ENCODE measurements around the gene CUL4B.

Gene CUL4B

DNA sequence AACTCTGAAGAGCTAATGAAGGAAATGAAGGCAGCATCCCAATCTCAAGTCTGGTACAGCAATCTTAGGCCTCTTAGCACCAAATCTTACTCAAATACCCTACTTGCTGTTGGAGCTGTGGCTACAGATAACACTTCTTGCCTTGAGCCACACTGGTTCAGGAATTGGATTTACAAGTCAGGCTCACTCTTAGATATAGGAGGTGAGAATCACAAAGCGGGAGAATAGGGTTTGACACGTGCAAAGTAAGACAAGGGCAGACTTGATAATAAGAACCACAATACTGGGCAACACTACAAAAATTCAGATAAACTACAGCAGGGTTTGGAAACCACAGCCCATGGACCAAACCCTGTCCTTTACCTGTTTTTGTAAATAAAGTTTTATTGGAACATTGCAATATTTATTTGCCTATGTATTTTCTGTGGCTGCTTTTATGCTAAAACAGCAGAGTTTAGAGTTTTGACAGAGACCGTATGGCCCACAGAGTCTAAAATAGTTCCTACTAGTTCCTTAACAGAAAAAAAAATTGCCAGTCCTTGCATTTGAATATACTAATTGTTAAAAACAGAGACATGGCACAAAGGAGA is 9.3 kb upstream of the CUL4B start:
- TF ChIP-seq, protein P1, sequence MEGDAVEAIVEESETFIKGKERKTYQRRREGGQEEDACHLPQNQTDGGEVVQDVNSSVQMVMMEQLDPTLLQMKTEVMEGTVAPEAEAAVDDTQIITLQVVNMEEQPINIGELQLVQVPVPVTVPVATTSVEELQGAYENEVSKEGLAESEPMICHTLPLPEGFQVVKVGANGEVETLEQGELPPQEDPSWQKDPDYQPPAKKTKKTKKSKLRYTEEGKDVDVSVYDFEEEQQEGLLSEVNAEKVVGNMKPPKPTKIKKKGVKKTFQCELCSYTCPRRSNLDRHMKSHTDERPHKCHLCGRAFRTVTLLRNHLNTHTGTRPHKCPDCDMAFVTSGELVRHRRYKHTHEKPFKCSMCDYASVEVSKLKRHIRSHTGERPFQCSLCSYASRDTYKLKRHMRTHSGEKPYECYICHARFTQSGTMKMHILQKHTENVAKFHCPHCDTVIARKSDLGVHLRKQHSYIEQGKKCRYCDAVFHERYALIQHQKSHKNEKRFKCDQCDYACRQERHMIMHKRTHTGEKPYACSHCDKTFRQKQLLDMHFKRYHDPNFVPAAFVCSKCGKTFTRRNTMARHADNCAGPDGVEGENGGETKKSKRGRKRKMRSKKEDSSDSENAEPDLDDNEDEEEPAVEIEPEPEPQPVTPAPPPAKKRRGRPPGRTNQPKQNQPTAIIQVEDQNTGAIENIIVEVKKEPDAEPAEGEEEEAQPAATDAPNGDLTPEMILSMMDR (IDR thresholded peaks at IDR 0.05; ENCODE audit: low read depth, low read length, missing control alignments) = no peak
- in situ Hi-C loops (cut with HindIII; ENCODE audit: low sequenced_read_pairs) = no loop called here
- no peak for DNase-seq (ENCODE audit: low read depth)
- no peak overlapping the region for H3K4me3 ChIP-seq (ENCODE audit: low read depth, low read length)

DNA sequence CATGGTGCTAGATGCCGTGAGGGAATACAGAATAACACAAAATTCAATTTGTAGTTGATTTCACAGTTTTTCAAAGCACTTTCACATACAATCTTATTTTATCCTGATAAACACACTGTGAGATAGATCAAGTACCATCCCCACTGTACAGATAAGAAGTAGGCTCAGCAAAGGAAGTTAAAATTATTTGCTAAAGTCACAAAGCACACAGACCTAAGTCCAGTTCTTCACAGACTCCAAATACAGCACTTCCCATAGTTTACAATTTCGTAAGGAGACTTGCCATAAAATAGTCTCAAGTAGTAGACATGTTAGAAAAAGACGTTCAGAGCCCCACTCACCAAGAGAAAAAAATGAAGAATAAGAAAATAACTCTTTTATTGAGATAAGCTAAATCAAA is 7.8 kb upstream of the CUL4B start:
- TF ChIP-seq, protein P1 (IDR thresholded peaks at IDR 0.05; ENCODE audit: low read depth, low read length, missing control alignments) = no peak
- DNase-seq (ENCODE audit: low read depth) = no peak
- in situ Hi-C loops (cut with HindIII; ENCODE audit: low sequenced_read_pairs) = no loop called here
- H3K4me3 ChIP-seq (ENCODE audit: low read depth, low read length) = no peak overlapping the region

DNA sequence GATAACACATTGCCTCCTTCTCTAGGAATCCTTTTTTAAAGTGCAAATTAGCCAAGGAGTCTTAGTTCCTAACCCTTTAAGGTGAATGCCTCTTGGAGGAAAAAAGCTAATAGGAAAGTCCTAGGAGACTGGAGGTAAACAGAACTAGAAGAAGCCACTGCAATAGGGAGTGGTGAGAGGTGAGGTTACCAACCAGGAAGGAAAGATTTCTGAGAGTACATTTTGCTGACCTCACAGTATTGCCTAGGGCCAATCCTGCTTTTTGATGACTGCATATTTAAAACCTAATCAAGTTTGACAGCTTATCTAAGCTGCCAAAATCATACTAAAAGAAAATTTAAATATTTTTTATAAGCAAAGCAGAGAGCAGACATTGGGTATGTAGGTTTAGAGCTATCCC is 7.3 kb upstream of the CUL4B start:
- TF ChIP-seq, protein P1 (IDR thresholded peaks at IDR 0.05; ENCODE audit: low read depth, low read length, missing control alignments) = no peak
- in situ Hi-C loops (cut with HindIII; ENCODE audit: low sequenced_read_pairs) = no loop called here
- DNase-seq (ENCODE audit: low read depth) = no peak
- H3K4me3 ChIP-seq (ENCODE audit: low read depth, low read length) = no peak overlapping the region

- TF ChIP-seq, protein P1 (IDR thresholded peaks at IDR 0.05; ENCODE audit: low read depth, low read length, missing control alignments) = no peak
- H3K4me3 ChIP-seq (ENCODE audit: low read depth, low read length) = no peak overlapping the region
- DNase-seq (ENCODE audit: low read depth) = no peak
- in situ Hi-C loops (cut with HindIII; ENCODE audit: low sequenced_read_pairs) = no loop called here
These were observed 6.1 kb upstream of the CUL4B start for GRCh38 chrX:120566817-120567216.

DNA sequence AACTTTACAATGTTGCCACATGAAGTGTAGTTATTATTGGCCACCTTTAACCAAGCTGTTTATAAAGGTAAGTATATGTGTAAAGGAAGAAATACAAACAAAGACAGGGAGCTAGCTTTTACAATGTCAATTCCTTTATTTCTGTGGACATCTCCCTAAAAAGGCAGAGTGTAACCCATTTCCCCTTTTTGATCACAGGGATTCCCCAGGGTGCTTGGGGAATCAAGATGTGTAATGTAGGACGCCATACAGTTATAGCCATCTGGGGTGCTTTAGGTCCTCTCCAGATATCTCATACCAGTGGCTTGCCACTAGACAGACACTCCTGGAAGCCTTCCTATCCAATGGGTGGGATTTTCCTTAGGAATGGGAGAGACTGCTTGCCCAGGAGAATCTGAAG is 4.2 kb upstream of the CUL4B start:
- no peak for DNase-seq (ENCODE audit: low read depth)
- in situ Hi-C loops (cut with HindIII; ENCODE audit: low sequenced_read_pairs) = no loop called here
- TF ChIP-seq, protein P1 (IDR thresholded peaks at IDR 0.05; ENCODE audit: low read depth, low read length, missing control alignments) = no peak

DNA sequence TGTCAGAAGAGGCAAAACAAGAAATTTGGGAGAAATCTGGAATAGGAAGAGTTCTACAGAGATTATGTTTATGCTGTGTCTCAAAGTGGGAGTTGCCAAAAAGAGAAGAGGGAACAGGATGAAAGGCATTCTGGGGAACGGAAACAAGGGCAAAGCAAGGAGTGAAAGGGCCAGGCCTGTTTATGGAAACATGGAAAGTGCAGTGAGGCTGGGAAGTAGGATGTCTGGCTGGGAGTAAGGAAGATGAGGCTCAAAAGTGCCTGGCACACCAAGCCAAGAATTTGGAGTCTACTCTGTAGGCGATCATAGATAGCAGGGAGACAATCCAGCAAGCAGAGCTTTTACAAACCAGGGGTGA is 1.8 kb upstream of the CUL4B start:
- TF ChIP-seq, protein P1 (IDR thresholded peaks at IDR 0.05; ENCODE audit: low read depth, low read length, missing control alignments) = no peak
- in situ Hi-C loops (cut with HindIII; ENCODE audit: low sequenced_read_pairs) = no loop called here
- no peak for DNase-seq (ENCODE audit: low read depth)
- no peak overlapping the region for H3K4me3 ChIP-seq (ENCODE audit: low read depth, low read length)

More for the DNA sequence above, 4.2 kb upstream of the CUL4B start:
- no peak overlapping the region for H3K4me3 ChIP-seq (ENCODE audit: low read depth, low read length)
